Loucy (cell line): ENCODE results near the gene FLT4.

Experiments
- H2AFZ ChIP-seq: fragments of 200-600 bp; sonication (generic); 2 replicates; pipeline ENCODE4 v1.6.0; 2016; ENCODE audit warnings: antibody characterized with exemption, mild to moderate bottlenecking, low read length, moderate library complexity
- H3F3A ChIP-seq: fragments of 200-600 bp; 2 replicates; pipeline ENCODE4 v1.6.0; 2016; ENCODE audit warnings: antibody characterized with exemption, low read depth, mild to moderate bottlenecking
- H3K27me3 ChIP-seq: fragments of 200-600 bp; sonication (generic); 2 replicates; pipeline ENCODE4 v1.6.1; 2014; ENCODE audit warnings: low read length, mild to moderate bottlenecking; ENCODE audit not compliant: insufficient read depth, poor library complexity, severe bottlenecking
- H3K36me3 ChIP-seq: fragments of 200-600 bp; sonication (generic); 2 replicates; pipeline ENCODE4 v1.6.1; 2016; ENCODE audit warnings: low read length; ENCODE audit not compliant: insufficient read depth
- H3K4me1 ChIP-seq: fragments of 200-600 bp; sonication (generic); 2 replicates; pipeline ENCODE4 v1.5.1; 2014; ENCODE audit warnings: low read length, mild to moderate bottlenecking; ENCODE audit not compliant: insufficient read depth, poor library complexity, severe bottlenecking
- H3K4me2 ChIP-seq: fragments of 200-600 bp; sonication (generic); 2 replicates; pipeline ENCODE4 v1.6.0; 2014; ENCODE audit warnings: antibody characterized with exemption, low read length, low read depth, mild to moderate bottlenecking; ENCODE audit not compliant: poor library complexity, severe bottlenecking
- H3K4me3 ChIP-seq: fragments of 200-600 bp; sonication (generic); 2 replicates; pipeline ENCODE4 v1.5.1; 2014; ENCODE audit warnings: low read length, mild to moderate bottlenecking, mixed read lengths; ENCODE audit not compliant: poor library complexity, severe bottlenecking
- H3K79me2 ChIP-seq: fragments of 200-600 bp; sonication (generic); 2 replicates; pipeline ENCODE4 v1.6.1; 2014; ENCODE audit warnings: low read length; ENCODE audit not compliant: insufficient read depth
- H3K9ac ChIP-seq: fragments of 200-600 bp; sonication (generic); 2 replicates; pipeline ENCODE4 v1.6.0; 2014; ENCODE audit warnings: mild to moderate bottlenecking, low read depth, low read length, moderate library complexity; ENCODE audit not compliant: poor library complexity, severe bottlenecking
- H3K9me2 ChIP-seq: fragments of 200-600 bp; sonication (generic); replicated peaks from 2 replicates; pipeline ENCODE4 v1.6.1; 2016; ENCODE audit warnings: low read depth, low read length, mixed read lengths
- H3K9me3 ChIP-seq: fragments of 200-600 bp; sonication (generic); 2 replicates; pipeline ENCODE4 v1.6.1; 2014; ENCODE audit warnings: mild to moderate bottlenecking, antibody characterized with exemption, low read length, low read depth; ENCODE audit not compliant: insufficient read depth
- H4K20me1 ChIP-seq: fragments of 200-600 bp; sonication (generic); 2 replicates; pipeline ENCODE4 v1.6.0; 2014; ENCODE audit warnings: antibody characterized with exemption, low read length, mild to moderate bottlenecking; ENCODE audit not compliant: insufficient read depth, poor library complexity, severe bottlenecking
- EZH2phosphoT487 ChIP-seq: fragments of 200-600 bp; IDR thresholded peaks from 2 replicates; pipeline ENCODE4 v1.6.1; 2018; ENCODE audit warnings: antibody characterized with exemption, mild to moderate bottlenecking, moderate library complexity, borderline replicate concordance
- TF ChIP-seq, protein P1 (sequence below): fragments of 200-600 bp; sonication (generic); conservative IDR thresholded peaks from 2 replicates; pipeline ENCODE4 v1.5.1; 2014; ENCODE audit warnings: mild to moderate bottlenecking, antibody characterized with exemption, low read length

Gene FLT4

DNA sequence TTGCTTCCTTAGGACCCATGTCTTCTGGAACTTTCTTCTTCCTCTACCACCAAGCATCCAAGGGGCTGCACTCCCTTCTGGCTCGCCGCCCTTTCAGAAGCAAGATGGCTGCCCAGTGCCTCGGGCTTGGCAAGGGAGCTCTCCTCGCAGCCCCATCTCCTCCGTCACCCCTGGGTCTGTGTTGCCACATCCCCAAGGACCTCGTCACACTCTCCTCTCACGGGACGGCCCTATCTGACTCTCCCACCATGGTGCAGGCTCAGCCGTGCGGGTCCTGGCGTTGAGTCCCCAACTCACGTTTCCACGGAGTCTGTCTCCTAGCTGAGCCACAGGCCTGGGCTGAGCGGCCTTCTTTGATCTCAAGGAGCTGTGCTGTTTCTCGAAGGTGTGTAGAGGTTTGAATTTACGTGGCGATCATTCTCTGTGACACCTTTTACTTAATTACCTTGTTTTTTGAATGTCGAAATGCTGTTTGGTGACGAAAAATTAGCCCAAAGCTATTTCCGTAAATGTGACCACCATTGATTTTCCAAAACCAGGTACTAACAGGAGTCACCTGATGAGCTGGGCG is 43.1 kb downstream of the FLT4 start:
- Histone ChIP-seq H3F3A (no peaks in the 10 kb centered on the region), H3K4me3 (no peak overlapping the region), H2AFZ (no peak overlapping the region), H3K4me1 (no peaks in the 10 kb centered on the region), H3K9me2 (no peaks in the 10 kb centered on the region), H3K9me3 (no peaks in the 10 kb centered on the region), H3K79me2 (no peaks in the 10 kb centered on the region), H3K9ac (no peak overlapping the region), H3K27me3 (no peaks in the 10 kb centered on the region), H4K20me1 (no peaks in the 10 kb centered on the region), H3K4me2 (no peak overlapping the region), H3K36me3 (no peaks in the 10 kb centered on the region)
- TF ChIP-seq, protein P1, sequence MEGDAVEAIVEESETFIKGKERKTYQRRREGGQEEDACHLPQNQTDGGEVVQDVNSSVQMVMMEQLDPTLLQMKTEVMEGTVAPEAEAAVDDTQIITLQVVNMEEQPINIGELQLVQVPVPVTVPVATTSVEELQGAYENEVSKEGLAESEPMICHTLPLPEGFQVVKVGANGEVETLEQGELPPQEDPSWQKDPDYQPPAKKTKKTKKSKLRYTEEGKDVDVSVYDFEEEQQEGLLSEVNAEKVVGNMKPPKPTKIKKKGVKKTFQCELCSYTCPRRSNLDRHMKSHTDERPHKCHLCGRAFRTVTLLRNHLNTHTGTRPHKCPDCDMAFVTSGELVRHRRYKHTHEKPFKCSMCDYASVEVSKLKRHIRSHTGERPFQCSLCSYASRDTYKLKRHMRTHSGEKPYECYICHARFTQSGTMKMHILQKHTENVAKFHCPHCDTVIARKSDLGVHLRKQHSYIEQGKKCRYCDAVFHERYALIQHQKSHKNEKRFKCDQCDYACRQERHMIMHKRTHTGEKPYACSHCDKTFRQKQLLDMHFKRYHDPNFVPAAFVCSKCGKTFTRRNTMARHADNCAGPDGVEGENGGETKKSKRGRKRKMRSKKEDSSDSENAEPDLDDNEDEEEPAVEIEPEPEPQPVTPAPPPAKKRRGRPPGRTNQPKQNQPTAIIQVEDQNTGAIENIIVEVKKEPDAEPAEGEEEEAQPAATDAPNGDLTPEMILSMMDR = no peak
- TF ChIP-seq EZH2phosphoT487 = no peak

DNA sequence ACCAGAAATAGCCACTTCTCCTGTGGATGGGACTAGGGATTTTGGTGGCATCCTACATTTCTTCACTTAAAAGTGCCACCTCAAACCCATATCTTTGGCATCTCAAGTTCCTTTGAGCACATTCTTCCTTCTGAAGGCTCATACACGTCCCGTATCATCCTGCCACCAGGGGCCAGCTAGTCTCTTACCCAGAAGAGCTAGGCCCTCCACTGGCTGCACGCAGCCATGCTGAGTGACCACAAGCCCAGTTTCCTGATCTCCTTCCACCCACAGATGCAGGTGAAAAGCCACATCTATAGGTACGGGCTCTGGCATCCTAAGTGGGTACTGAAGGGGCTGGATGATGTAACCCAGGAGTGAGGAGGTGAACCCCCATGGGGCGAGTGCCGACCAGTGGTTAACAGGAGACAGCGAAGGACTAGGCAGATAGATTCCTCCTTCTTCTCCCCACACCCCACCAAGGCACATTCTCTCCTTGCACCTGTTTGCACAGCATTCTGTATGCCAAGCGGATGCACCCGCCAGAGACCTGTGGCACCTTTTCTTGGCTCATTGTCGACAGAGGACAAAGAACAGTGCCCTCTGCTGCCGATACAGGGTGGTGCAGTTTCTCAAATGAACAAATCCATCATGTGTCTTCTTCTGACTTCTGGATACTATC is 43.7 kb downstream of the FLT4 start:
- H3K4me2 ChIP-seq = no peak overlapping the region
- H3K4me1 ChIP-seq = no peaks in the 10 kb centered on the region
- TF ChIP-seq, protein P1 = peak; percentile 64
- no peak for TF ChIP-seq EZH2phosphoT487
- H3K9me3 ChIP-seq = no peaks in the 10 kb centered on the region
- no peaks in the 10 kb centered on the region for H4K20me1 ChIP-seq
- H3F3A ChIP-seq = no peaks in the 10 kb centered on the region
- no peaks in the 10 kb centered on the region for H3K79me2 ChIP-seq
- H3K36me3 ChIP-seq = no peaks in the 10 kb centered on the region
- H2AFZ ChIP-seq = no peak overlapping the region
- H3K27me3 ChIP-seq = no peaks in the 10 kb centered on the region
- H3K4me3 ChIP-seq = no peak overlapping the region
- H3K9ac ChIP-seq = no peak overlapping the region
- no peaks in the 10 kb centered on the region for H3K9me2 ChIP-seq

DNA sequence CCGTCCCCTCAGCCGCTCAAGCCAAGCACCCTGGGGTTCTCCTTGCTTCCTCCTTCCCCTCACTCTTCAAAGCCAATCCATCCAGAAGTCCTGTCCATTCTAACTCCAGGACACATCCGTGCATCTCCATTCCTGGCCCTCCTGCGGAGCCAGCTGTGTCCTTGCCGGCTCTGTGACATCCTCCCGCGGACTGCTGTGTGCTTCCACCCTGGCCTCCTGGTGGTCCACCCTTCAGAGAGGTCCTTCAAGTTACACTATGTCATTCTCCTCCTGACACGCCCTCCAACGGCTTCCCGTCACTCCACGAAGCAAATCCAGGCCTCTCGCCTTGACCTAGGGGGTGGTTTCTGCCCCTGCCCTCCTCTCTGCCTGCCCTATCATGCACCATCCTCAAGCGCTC is 45.1 kb downstream of the FLT4 start:
- Histone ChIP-seq H2AFZ (no peak overlapping the region), H3K9me2 (no peaks in the 10 kb centered on the region), H3K4me3 (no peak overlapping the region), H3K9me3 (no peaks in the 10 kb centered on the region), H3K36me3 (no peaks in the 10 kb centered on the region), H3K9ac (no peak overlapping the region), H3K27me3 (no peaks in the 10 kb centered on the region), H4K20me1 (no peaks in the 10 kb centered on the region), H3F3A (no peaks in the 10 kb centered on the region), H3K4me1 (no peaks in the 10 kb centered on the region), H3K79me2 (no peaks in the 10 kb centered on the region), H3K4me2 (no peak overlapping the region)
- TF ChIP-seq, protein P1 = no peak
- TF ChIP-seq EZH2phosphoT487 = no peak
